ENCODE measurements around the gene MAML2.

Gene MAML2

GRCh38 chr11:96234866-96235441 lies 108.0 kb downstream of the MAML2 start:
- DNase-seq = peak; percentile 90

GRCh38 chr11:96232132-96232531 lies 110.9 kb downstream of the MAML2 start:
- no peak for DNase-seq

GRCh38 chr11:96230686-96231085 lies 112.3 kb downstream of the MAML2 start:
- DNase-seq = no peak

GRCh38 chr11:96229354-96229977 lies 113.5 kb downstream of the MAML2 start:
- DNase-seq = no peak

- DNase-seq = peak; percentile 61
Observed at GRCh38 chr11:96228910-96229309, 114.1 kb downstream of the MAML2 start.

GRCh38 chr11:96228473-96228891 lies 114.5 kb downstream of the MAML2 start:
- DNase-seq = peak; percentile 95

- DNase-seq = no peak
Observed at GRCh38 chr11:96227244-96227643, 115.8 kb downstream of the MAML2 start.

GRCh38 chr11:96223083-96223482 lies 119.9 kb downstream of the MAML2 start:
- no peak for DNase-seq

GRCh38 chr11:96222102-96222501 lies 120.9 kb downstream of the MAML2 start:
- peak; percentile 65 for DNase-seq

- no peak for DNase-seq
Observed at GRCh38 chr11:96221244-96222070, 121.5 kb downstream of the MAML2 start.

GRCh38 chr11:96219981-96220623 lies 122.9 kb downstream of the MAML2 start:
- DNase-seq = peak; percentile 69

GRCh38 chr11:96218901-96219300 lies 124.1 kb downstream of the MAML2 start:
- DNase-seq = no peak

- DNase-seq = no peak
Observed at GRCh38 chr11:96218006-96218405, 125.0 kb downstream of the MAML2 start.

GRCh38 chr11:96217206-96217605 lies 125.8 kb downstream of the MAML2 start:
- no peak for DNase-seq

GRCh38 chr11:96215826-96216225 lies 127.2 kb downstream of the MAML2 start:
- no peak for DNase-seq

- DNase-seq = peak; percentile 51
Observed at GRCh38 chr11:96215110-96215782, 127.7 kb downstream of the MAML2 start.

- no peak for DNase-seq
Observed at GRCh38 chr11:96214777-96215109, 128.3 kb downstream of the MAML2 start.

- peak; percentile 93 for DNase-seq
Observed at GRCh38 chr11:96213500-96213899, 129.5 kb downstream of the MAML2 start.

GRCh38 chr11:96211436-96211835 lies 131.6 kb downstream of the MAML2 start:
- no peak for DNase-seq

GRCh38 chr11:96207459-96208449 lies 135.2 kb downstream of the MAML2 start:
- DNase-seq = no peak

GRCh38 chr11:96206955-96207354 lies 136.0 kb downstream of the MAML2 start:
- DNase-seq = no peak

- DNase-seq = peak; percentile 32
Observed at GRCh38 chr11:96205460-96205809, 137.6 kb downstream of the MAML2 start.

Data from fibroblast of skin of right quadriceps (primary cell).